Mesothelial cell of epicardium (in vitro differentiated cells): ENCODE results near the gene PRADC1. TPM values are rescaled to one million over a fixed set of nuclear protein-coding genes. Genes with fewer than 3 reads are reported as not detected.
A peak's percentile ranks its signal among the peaks of the same experiment; 100 is the strongest.

Experiments used
- DNase-seq, 2 experiments: peaks; one replicate each; pipeline ENCODE4 v3.0.0; 2021; ENCODE audit warnings: low spot score in 2 of 2; ENCODE audit not compliant: unreplicated experiment in 2 of 2
- H3K27ac Mint-ChIP-seq: 2 replicates; pipeline ENCODE4 v1.8.0; 2021; ENCODE audit warnings: mixed read lengths
- H3K27me3 Mint-ChIP-seq: 2 replicates; pipeline ENCODE4 v1.8.0; 2021; ENCODE audit warnings: low read depth, mixed read lengths
- H3K36me3 Mint-ChIP-seq: 2 replicates; pipeline ENCODE4 v1.8.0; 2021; ENCODE audit warnings: mixed read lengths
- H3K4me1 Mint-ChIP-seq: 2 replicates; pipeline ENCODE4 v1.8.0; 2021; ENCODE audit warnings: mixed read lengths
- H3K4me3 Mint-ChIP-seq: 2 replicates; pipeline ENCODE4 v1.8.0; 2021; ENCODE audit warnings: mild to moderate bottlenecking, moderate library complexity, mixed read lengths
- H3K9me3 Mint-ChIP-seq: 2 replicates; pipeline ENCODE4 v1.8.0; 2021; ENCODE audit warnings: mixed read lengths
- CTCF ChIP-seq: fragments of 200-600 bp; sonication (generic); IDR thresholded peaks from one replicate; pipeline ENCODE4 v1.5.0; 2021; ENCODE audit warnings: antibody characterized with exemption; ENCODE audit not compliant: unreplicated experiment
- total RNA-seq: library from RNA; stranded (reverse); gene quantifications from 3 replicates; pipeline ENCODE4 v1.2.1, GENCODE V29; 2021

The PRADC1 gene
- total RNA-seq, 1 donor from 2014 or later: 5.9 TPM

GRCh38 chr2:73238149-73238548 is 5.1 kb upstream of the PRADC1 start:
- Mint-ChIP-seq H3K36me3 (no peaks in the 10 kb centered on the region), H3K27ac (peak overlapping the region; percentile 34), H3K27me3 (no peaks in the 10 kb centered on the region), H3K9me3 (no peaks in the 10 kb centered on the region), H3K4me1 (peaks cover 25% of the 10 kb centered on the region), H3K4me3 (no peak overlapping the region)
- no peak for TF ChIP-seq CTCF
- no peak for DNase-seq

DNA sequence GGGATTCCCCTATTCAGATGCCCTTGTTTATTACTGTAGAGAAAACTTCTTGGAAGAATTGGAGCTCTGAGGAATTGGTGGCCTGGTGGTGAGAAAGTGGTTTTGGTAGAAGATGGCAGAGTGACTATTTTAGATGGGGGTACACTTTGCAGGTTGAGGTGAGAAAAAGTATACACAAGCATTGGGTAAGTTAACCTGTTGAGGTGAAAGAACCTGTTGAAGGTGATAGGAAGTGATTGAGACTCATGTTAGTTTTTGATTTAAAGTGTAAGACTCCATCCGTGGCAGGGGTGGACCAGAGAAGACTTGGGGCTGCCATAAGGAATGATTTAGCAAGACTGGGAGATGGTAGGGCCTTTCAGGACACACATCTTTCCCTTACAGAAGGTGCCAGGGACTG is 4.1 kb upstream of the PRADC1 start:
- H3K4me3 Mint-ChIP-seq: no peak overlapping the region
- no peaks in the 10 kb centered on the region for H3K9me3 Mint-ChIP-seq

GRCh38 chr2:73235315-73236028 is 2.4 kb upstream of the PRADC1 start:
- no peaks in the 10 kb centered on the region for H3K9me3 Mint-ChIP-seq
- peaks cover 27% of the 10 kb centered on the region for H3K4me1 Mint-ChIP-seq
- no peaks in the 10 kb centered on the region for H3K36me3 Mint-ChIP-seq
- no peaks in the 10 kb centered on the region for H3K27me3 Mint-ChIP-seq
- DNase-seq: no peak
- peak overlapping the region; percentile 96 for H3K27ac Mint-ChIP-seq
- TF ChIP-seq CTCF: no peak
- peak overlapping the region; percentile 95 for H3K4me3 Mint-ChIP-seq

More for the DNA sequence above, 4.1 kb upstream of the PRADC1 start:
- Mint-ChIP-seq H3K27ac (peak overlapping the region; percentile 4), H3K27me3 (no peaks in the 10 kb centered on the region), H3K4me1 (peaks cover 27% of the 10 kb centered on the region), H3K36me3 (no peaks in the 10 kb centered on the region)
- no peak for TF ChIP-seq CTCF
- no peak for DNase-seq

- H3K27ac Mint-ChIP-seq: peak within 1 kb of the TSS; percentile 96
- H3K27me3 Mint-ChIP-seq: no peaks in the 10 kb centered on the region
- H3K9me3 Mint-ChIP-seq: no peaks in the 10 kb centered on the region
- no peak for TF ChIP-seq CTCF
- DNase-seq: peak; percentile 54 to 75
- peak within 1 kb of the TSS; percentile 95 for H3K4me3 Mint-ChIP-seq
- H3K36me3 Mint-ChIP-seq: no peaks in the 10 kb centered on the region
- peaks cover 27% of the 10 kb centered on the region for H3K4me1 Mint-ChIP-seq
These were observed 1.1 kb upstream of the PRADC1 start, which contains the start of gene CCT7 for GRCh38 chr2:73233932-73234832. Gene CCT7 (plus strand): TSS chr2:73234308. CDS start chr2:73234379, 71 bp downstream.

DNA sequence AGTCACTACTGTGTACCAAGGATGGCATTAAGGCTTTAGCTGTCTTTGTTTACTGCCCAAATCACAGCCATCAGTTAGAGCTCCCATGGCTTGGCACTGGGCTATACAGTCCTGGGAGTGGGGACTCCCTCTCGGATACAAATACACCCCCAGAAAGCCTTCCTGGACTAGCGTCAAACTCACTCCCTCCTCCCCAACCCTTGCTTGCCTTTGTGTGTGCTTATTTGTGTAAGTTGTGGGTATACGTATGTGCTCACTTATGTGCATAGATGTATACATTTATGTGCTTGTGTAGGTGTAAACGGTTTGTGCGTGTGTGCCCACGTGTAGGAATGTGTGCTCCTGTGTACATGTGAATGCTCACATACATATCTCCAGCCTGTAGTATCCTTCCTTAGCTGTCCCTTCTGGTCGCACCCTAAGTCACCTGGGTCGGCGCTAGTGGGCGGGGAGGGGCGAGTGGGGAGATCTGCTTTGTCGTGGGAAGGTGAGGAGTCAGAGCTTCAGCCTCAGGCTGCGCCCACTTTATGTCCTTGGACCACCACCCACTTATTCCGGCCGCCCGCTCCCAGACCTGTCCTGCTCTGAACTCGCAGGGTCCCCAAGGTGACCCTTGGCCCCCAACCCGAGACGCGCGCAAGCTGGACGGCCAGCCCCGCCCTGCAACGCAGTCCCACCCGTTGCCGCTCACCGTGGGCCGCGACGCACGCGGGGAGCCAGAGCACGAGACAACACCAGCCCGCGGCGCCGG is 461 bp downstream of the PRADC1 start:
- peaks cover 23% of the 10 kb centered on the region for H3K4me1 Mint-ChIP-seq
- DNase-seq: no peak
- H3K27me3 Mint-ChIP-seq: no peaks in the 10 kb centered on the region
- H3K27ac Mint-ChIP-seq: no peak overlapping the region
- TF ChIP-seq CTCF: no peak
- H3K4me3 Mint-ChIP-seq: peak overlapping the region; percentile 95
- no peaks in the 10 kb centered on the region for H3K9me3 Mint-ChIP-seq
- no peaks in the 10 kb centered on the region for H3K36me3 Mint-ChIP-seq
